Measurements from ENCODE around the gene LIMS1.

DNA sequence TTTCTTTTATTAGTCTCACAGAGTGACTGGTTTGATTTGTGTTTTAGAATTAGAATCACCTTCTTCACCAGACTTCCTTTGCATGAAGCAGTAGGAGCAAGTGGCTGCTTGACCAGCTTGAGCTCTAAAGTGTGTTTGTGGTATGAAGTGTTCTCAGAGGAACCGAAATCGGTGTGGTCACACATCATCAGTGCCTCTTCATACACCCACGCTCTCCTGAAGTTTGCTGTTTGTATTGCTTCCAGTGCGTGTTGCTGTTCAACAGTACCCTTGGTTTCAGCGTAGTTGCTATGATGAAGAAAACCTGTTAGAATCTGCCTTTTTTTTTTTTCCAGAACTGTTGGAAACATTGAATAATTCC lies 77.9 kb downstream of the LIMS1 start:
- TF ChIP-seq CTCF (conservative IDR thresholded peaks at IDR 0.05 in 1 of 2, IDR thresholded peaks at IDR 0.05 in 1 of 2; ENCODE audit: extremely low read depth in 1 of 2, insufficient read depth in 1 of 2, low read depth in 1 of 2, low read length in 2 of 2) = no peak
- TF ChIP-seq EZH2 (IDR thresholded peaks at IDR 0.05; ENCODE audit: borderline replicate concordance, low read length) = no peak

All from mammary epithelial cell (primary cell).